IPS-15b (cell line): ENCODE results near the gene SDHB.

ENCODE experiments used
- H3K27me3 ChIP-seq: one replicate; pipeline ENCODE4 v1.6.1; 2013; ENCODE audit warnings: low read length; ENCODE audit not compliant: control insufficient read depth, insufficient read depth
- H3K36me3 ChIP-seq: one replicate; pipeline ENCODE4 v1.6.1; 2013; ENCODE audit warnings: low read length; ENCODE audit not compliant: control insufficient read depth, insufficient read depth
- H3K4me1 ChIP-seq: one replicate; pipeline ENCODE4 v1.6.1; 2013; ENCODE audit warnings: mild to moderate bottlenecking, low read length; ENCODE audit not compliant: control insufficient read depth, insufficient read depth
- H3K4me3 ChIP-seq: one replicate; pipeline ENCODE4 v1.5.1; 2013; ENCODE audit warnings: low read depth, low read length
- H3K9ac ChIP-seq: one replicate; pipeline ENCODE4 v1.6.1; 2013; ENCODE audit warnings: low read depth, mild to moderate bottlenecking, low read length
- H3K9me3 ChIP-seq: one replicate; pipeline ENCODE4 v1.6.1; 2013; ENCODE audit warnings: mild to moderate bottlenecking, low read length; ENCODE audit not compliant: control insufficient read depth, insufficient read depth

The SDHB gene

DNA sequence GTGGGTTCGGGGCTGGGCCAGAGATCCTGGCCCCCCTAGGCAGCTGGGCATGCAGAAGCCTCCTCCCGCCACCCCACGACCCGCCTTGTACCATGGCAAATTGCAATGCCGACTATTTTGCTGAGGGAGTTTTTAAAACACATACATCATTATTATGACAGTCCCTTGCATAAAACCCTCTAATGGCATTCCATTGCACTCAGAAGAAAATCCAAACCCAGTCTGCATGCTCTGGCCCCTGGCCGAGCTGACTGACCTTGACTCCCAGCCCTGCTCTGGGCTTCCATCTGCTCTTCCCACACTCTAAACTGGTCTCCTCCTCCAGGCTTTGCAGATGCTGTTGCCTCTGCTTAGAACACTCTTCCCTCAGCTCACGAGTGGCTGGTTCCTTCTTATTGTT, 37.4 kb upstream of the SDHB start:
- no peak overlapping the region for H3K4me3 ChIP-seq
- H3K27me3 ChIP-seq, result no peaks in the 10 kb centered on the region
- H3K4me1 ChIP-seq, result no peaks in the 10 kb centered on the region
- H3K9ac ChIP-seq, result no peak overlapping the region
- H3K36me3 ChIP-seq, result no peaks in the 10 kb centered on the region
- no peaks in the 10 kb centered on the region for H3K9me3 ChIP-seq

DNA sequence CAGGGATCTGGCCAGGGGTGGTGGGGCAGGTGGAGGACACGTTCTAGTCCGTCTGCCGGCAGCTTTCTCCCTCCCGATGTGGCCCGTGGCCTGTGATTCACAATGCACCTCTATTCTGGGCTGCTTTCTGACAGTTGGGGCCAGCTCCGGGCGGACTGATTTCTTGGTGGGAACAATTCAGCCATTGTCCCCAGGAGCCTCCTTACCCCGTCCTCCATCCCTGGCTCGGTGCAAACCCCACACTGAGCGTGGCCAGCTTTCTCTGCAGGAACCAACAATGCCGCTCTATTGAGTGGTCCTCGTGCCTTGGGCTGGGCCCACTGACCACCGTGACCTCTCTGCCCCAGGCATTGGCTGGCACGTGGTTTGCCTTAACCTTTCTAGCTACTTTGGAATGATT, 35.7 kb upstream of the SDHB start:
- Histone ChIP-seq H3K27me3 (no peaks in the 10 kb centered on the region), H3K36me3 (no peaks in the 10 kb centered on the region), H3K9ac (no peak overlapping the region), H3K9me3 (no peaks in the 10 kb centered on the region), H3K4me1 (no peaks in the 10 kb centered on the region), H3K4me3 (no peak overlapping the region)

GRCh38 chr1:17086751-17087150, 32.9 kb upstream of the SDHB start:
- no peak overlapping the region for H3K9ac ChIP-seq
- no peaks in the 10 kb centered on the region for H3K9me3 ChIP-seq
- H3K4me3 ChIP-seq, result no peak overlapping the region
- no peaks in the 10 kb centered on the region for H3K4me1 ChIP-seq
- no peaks in the 10 kb centered on the region for H3K27me3 ChIP-seq
- no peaks in the 10 kb centered on the region for H3K36me3 ChIP-seq

DNA sequence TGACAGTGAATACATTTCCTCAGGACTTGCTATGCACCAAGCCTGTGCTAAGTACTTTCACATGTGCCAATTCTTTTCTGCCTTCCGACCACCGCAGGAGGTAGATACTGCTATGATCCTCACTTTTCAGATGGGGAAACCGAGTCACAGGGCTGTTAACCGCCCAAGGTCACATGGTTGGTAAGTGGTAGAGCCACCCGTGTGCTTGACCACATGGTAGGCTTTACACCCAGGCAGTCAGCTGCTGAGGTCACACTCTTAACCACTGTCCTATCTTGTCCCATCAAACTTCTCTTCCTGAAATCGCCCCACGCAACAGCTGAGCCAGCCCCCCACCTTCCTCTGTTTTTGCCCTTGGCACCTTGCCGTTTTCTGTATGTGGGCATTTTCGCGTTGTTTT, 31.0 kb upstream of the SDHB start:
- Histone ChIP-seq H3K27me3 (no peaks in the 10 kb centered on the region), H3K9ac (no peak overlapping the region), H3K4me3 (no peak overlapping the region), H3K9me3 (no peaks in the 10 kb centered on the region), H3K4me1 (no peaks in the 10 kb centered on the region), H3K36me3 (no peaks in the 10 kb centered on the region)

DNA sequence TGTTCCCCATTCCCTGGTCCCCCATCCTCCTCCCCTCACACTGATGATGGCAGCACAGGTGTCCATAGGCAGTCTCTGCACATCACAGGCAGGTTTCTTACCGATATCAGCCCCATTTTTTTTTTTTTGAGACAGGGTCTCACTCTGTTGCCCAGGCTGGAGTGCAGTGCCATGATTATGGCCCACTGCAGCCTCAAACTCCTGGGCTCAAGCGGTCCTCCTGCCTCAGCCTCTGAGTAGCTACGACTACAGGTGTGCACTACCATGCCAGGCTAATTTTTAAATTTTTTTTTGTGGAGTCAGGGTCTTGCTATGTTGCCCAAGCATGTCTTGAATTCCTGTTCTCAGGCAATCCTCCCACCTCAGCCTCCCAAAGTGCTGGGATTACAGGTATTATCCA, 28.9 kb upstream of the SDHB start:
- Histone ChIP-seq H3K9ac (no peak overlapping the region), H3K4me3 (no peak overlapping the region), H3K36me3 (no peaks in the 10 kb centered on the region), H3K4me1 (no peaks in the 10 kb centered on the region), H3K27me3 (no peaks in the 10 kb centered on the region), H3K9me3 (no peaks in the 10 kb centered on the region)

GRCh38 chr1:17081439-17081838, 27.6 kb upstream of the SDHB start:
- Histone ChIP-seq H3K4me1 (no peaks in the 10 kb centered on the region), H3K9me3 (no peaks in the 10 kb centered on the region), H3K36me3 (no peaks in the 10 kb centered on the region), H3K9ac (no peak overlapping the region), H3K27me3 (no peaks in the 10 kb centered on the region), H3K4me3 (no peak overlapping the region)

DNA sequence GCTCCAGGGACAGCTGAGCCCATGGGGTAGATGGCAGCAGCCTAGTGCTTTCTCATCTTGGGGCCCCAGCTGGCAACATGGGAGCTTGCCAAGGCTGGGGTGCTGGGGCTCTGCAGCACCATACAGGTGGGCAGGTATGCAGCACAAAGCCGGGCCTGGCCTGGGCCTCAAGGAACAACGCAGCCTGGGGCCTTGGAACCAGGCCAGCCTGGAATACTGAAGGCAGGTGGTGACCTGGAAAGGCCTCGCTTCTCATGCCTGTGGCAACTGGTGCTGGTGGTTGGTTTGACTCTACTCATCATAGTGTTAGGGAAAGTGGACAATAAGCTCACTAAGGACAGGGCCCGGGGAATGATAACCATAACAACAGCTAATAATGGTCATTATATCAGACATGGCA, 27.0 kb upstream of the SDHB start:
- Histone ChIP-seq H3K9me3 (no peaks in the 10 kb centered on the region), H3K9ac (no peak overlapping the region), H3K36me3 (no peaks in the 10 kb centered on the region), H3K4me3 (no peak overlapping the region), H3K27me3 (no peaks in the 10 kb centered on the region), H3K4me1 (no peaks in the 10 kb centered on the region)

GRCh38 chr1:17080085-17080759, 26.4 kb upstream of the SDHB start:
- no peak overlapping the region for H3K4me3 ChIP-seq
- no peaks in the 10 kb centered on the region for H3K4me1 ChIP-seq
- no peaks in the 10 kb centered on the region for H3K36me3 ChIP-seq
- no peak overlapping the region for H3K9ac ChIP-seq
- H3K9me3 ChIP-seq, result no peaks in the 10 kb centered on the region
- H3K27me3 ChIP-seq, result no peaks in the 10 kb centered on the region

DNA sequence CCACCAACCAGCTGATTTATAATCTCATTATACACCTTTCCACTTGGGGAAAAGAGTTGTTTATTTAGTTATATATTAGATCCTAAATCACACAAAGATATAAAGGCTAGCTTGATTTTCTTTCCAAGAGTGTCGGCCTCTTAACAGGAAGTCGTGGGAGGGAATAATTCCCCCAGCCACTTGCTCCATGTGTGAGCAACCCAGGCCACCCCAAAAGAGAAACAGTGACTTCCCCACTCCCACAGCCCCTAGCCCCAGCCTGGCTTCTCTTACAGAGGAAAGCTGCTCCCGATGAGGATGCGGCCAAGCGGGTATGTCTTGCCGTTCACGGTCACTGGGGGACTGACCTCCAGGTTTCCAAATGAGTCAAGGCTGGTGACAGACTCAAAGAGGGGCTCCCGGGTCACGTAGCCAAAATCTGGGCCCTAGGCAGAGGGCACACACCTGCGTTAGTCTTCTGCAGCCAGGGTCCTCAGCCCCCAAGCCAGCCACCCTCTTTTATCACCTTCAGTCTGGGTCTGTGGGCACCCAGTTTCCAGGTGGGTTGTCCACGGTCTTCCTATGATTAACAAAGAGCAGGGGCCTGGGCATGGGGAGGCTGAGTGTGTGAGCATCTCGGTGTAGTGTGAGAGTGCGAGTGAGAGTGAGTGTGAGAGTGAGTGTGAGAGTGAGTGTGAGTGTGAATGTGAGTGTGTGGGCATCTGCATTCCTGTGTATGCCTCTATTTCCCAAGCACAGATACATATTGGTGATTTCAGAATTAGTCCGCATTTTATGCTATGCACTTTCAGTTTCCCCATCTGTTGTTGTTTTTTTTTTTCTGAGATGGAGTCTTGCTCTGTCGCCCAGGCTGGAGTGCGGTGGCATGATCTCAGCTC, 25.4 kb upstream of the SDHB start:
- Histone ChIP-seq H3K4me1 (no peaks in the 10 kb centered on the region), H3K9me3 (no peaks in the 10 kb centered on the region), H3K4me3 (no peak overlapping the region), H3K9ac (no peak overlapping the region), H3K36me3 (no peaks in the 10 kb centered on the region), H3K27me3 (no peaks in the 10 kb centered on the region)

DNA sequence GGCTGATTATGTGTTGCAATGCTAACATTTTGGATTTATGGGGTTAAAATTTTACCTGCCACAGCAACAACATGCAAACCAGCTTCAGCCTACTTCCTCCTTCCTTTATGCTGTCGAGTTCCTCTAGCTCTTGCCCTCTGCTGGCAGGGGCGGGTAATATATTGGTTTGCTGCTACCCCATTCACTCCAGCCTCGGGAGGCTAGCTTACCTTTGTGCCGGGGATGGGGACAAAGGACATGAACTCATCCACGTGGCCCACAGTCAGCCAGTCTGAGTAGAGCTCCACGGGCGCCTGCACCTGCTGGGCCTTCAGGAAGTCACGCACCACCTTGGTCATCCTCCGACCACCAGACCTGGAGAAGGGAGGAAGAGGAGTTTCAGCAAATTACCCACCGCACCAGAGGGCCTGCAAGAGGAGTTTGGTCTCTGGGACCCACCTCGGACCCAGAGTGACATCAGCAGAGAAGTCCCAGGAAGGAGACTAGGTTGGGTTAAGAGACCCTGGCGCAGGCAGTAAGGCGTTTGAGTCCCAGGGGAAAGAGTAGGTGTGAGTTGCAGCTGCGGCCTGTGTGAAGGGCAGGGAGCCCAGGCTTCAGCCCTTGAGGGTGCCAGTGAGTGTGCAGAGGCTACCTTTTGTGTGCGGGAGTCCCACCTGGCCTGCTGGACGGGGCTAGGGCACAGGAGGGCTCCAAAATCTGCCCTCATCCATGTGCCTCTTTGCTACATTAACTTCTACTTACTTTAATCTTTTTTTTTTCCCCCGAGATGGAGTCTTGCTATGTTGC, 21.8 kb upstream of the SDHB start:
- Histone ChIP-seq H3K4me3 (no peak overlapping the region), H3K9ac (no peak overlapping the region), H3K27me3 (no peaks in the 10 kb centered on the region), H3K4me1 (no peaks in the 10 kb centered on the region), H3K9me3 (no peaks in the 10 kb centered on the region), H3K36me3 (no peaks in the 10 kb centered on the region)

DNA sequence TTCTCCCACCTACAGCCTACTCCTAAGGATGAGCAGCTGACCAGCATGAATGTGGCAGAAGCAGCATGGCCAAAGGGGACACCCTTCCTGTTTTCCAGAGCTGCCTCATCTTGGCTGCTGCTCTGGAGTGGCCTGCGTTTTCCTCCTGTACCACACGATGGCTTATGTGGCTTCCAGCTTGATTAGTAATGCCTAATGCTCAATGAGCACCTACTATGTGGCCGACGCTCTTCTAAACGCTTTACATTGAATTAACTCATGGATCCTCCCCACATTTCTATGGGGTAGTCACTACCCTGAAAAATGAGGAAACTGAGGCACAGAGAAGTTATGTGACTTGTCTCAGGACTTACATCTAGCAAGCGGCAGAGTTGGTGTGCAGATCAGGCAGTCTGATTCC, 18.0 kb upstream of the SDHB start:
- H3K27me3 ChIP-seq, result no peaks in the 10 kb centered on the region
- H3K9me3 ChIP-seq, result no peaks in the 10 kb centered on the region
- no peaks in the 10 kb centered on the region for H3K36me3 ChIP-seq
- no peak overlapping the region for H3K4me3 ChIP-seq
- H3K9ac ChIP-seq, result no peak overlapping the region
- H3K4me1 ChIP-seq, result no peaks in the 10 kb centered on the region
